HG03095 (cell line): Measurements from ENCODE around the gene LUZP2.
"Not testable (repeated sequence)": the region's sequence is repeated elsewhere in the genome, so short reads cannot be mapped to it uniquely, and the experiment has no call there.

Experiments
- ATAC-seq: cut with Tn5 transposase; IDR thresholded peaks from one replicate; pipeline ENCODE4 v1.9.1; 2021; ENCODE audit warnings: moderate library complexity; ENCODE audit not compliant: unreplicated experiment

Gene LUZP2

DNA sequence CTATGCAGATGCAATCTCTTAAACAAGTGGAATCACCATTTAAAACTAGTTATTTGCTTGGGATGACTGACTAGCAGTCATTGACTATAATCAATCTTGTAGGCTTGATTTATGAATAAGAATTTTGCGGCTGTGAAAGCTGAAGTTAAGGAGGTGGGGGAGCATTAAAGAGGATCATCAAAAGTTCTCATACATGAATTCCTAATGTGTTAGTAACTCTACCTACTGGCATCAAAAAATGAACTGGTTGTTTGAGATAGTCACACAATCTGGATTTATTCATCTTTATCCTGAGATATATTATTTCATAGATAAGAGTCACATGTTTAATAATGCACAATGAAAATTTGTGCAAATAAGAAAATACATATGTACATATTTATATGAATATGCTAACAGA, 393.6 kb downstream of the LUZP2 start:
- ATAC-seq: no peak

DNA sequence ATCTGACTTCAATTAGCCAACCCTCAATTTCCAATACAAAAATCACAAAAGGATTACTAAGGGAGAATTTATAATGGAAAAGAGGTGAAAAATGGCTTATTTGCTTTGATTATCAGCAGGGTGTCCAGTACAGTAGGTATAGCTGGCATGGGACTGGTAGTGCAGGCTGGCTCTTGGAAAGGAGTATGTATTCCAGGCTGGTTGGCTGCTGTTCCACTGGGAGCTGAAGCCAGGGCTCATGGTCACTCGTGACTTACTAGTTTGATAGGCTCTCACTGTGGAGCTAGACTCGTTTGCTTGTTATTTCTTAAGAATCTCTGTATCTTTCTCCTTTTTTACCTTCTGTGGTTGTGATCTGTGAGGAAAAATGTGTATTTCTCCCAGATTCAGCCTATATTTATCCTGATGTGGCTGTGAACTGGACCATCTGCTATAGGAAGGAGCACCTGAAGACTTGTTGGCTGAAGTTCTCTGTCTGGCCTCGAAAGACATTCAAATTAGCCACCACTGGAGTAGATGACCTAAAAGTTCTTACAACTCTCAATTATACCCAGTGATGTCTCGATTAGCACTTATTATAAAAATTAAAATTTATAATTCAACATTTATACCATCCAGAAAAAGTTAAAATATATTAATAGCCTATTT, 395.1 kb downstream of the LUZP2 start:
- ATAC-seq: not testable (repeated sequence)

- ATAC-seq: no peak
Observed at GRCh38 chr11:24896118-24896835, 399.4 kb downstream of the LUZP2 start.

DNA sequence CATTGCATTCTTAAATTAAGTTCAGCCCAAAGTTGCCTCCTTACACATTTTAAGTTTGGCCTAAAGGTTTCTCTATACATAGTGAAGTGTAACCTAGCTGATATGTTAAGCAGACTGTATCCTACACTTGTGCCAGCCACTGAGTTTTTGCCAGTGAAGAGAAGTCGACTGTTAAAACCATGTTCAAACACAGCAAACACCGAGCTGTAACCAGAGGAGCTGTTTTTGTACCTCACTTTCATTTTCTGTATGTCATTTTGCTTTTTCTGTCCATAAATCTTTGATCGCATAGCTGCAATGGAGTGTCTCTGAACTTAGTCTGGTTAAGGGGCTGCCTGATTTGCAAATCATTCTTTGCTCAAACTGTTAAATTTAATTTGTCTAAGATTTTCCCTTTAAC, 403.7 kb downstream of the LUZP2 start:
- ATAC-seq: no peak

- no peak for ATAC-seq
Observed at GRCh38 chr11:24900960-24901549, 404.2 kb downstream of the LUZP2 start.

- no peak for ATAC-seq
Observed at GRCh38 chr11:24903555-24903954, 406.7 kb downstream of the LUZP2 start.

DNA sequence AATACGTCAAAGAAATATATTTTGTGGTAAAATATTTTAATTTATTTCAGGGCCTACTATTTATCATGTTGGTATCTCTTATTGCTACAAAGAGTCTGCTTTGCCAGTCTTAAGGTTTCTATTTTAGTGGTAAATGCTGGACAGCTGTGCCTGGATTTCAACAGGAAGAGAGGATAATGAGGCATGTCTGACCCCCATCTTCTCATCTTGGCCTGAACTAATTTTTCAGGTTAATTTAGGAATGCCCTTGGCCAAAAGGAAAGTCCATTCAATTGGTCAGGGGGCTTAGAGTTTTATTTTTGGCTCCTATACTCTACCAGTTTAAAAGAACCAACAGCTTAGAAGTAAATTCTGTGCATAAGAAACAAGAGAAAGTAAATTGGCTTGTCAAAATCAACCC, 428.2 kb downstream of the LUZP2 start:
- no peak for ATAC-seq

DNA sequence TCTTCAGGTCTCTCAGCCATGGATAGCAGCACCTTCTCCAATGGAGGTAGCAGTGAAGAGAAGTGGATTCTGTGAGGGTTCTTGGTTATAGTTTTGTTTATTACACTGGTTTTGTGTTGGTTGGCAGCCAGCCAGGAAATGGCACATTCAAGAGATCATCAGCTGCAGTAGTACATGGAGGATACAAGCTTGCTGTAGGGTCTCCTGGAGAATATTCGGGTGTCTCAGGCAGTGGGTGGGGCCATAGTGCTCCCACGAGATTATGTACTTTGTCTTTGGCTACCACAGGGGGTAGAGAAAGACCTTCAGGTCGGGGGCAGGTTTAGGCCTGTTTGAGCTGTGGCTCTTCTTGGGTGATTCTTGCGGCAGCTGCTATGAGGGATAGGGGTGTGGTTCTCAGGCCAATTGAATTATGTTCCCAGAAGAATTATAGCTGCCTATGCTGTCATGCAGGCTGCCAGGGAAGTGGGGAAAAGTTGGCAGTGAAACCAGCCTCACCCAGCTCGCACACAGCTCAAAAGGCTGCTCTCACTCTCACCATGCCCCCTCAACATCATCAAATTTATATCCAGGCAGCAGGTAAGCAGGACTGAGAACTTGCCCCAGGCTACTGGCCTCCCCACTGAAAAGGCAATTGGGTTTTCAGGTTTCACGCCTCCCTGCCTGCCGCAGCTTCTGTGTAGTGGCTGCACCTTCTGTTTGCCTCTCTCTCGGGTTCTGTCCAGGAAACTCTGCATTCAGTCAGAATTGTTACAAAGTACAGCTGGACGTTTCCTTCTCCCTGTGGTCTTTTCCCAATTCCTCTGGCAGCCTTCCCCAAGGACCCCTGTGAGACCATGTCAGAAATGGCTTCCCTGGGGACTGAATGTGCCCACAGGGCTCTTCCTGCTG, 435.5 kb downstream of the LUZP2 start:
- no peak for ATAC-seq

DNA sequence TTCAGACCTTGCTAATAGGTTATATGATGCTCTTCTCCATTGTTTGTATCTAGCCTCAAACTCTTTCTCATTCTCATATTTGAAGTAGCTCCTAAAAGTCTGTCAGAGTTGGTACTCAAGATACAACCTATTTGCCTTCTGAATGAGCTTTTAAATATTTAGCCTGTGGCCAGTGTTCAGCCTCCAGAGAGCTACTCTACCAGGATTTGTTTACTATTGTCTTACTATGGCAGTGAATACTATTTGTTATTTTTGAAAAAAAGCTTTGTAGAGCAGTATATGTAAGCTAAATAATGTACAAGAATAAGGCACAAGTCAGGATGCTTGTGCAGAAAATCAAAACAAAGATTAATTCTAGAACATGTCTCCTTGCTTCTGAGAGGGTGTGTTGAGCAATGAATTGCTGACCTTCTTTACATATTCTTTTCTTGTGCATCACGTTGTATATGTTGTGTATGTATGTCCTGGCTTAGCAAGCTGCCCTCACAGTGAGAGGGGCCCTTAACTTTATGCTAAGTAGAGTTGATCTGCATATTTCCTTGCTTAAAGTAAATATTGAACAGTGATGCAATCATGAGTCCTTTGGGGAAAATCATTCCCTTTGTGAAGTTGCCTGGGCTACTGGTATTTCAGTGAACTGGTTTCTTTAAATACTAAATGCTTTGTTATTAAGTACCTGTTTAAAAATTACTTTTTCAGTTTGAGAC, 438.0 kb downstream of the LUZP2 start:
- no peak for ATAC-seq

DNA sequence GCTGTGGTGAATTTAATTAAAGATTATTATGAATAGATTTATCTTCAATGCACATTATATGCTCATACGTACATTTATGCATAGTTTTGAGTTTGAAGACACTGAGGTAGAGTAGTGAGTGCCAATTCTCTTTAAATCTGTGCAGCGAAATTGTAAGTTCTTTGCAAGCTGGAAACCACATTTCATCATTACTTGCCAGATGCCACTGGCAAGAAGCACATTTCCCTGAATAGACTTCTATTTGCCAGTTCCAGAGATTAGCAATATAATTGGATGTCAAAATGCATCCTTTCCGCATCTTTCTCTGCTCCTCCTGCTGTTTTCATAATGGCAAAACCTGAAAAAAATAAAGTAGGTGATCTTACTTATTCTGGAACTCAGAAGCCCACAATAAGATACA, 448.0 kb downstream of the LUZP2 start:
- no peak for ATAC-seq

DNA sequence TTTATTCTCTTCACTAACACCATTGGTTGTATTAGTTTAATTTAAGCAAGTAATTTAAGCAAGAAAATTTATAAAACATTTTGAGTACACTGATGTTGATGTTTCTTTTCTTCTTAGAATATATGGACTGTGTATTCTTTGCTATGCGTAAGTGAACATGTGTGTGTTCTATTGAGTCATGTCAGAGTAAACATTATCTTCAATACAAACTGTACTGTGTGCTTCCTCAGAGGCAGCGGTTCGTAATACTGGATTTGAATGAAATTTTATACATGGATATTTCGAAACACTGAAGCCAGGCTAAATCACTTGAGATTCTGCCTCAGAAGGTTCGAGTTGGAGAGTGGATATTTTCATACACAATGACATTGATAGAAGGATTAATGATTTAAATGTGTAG, 452.6 kb downstream of the LUZP2 start:
- ATAC-seq: no peak

DNA sequence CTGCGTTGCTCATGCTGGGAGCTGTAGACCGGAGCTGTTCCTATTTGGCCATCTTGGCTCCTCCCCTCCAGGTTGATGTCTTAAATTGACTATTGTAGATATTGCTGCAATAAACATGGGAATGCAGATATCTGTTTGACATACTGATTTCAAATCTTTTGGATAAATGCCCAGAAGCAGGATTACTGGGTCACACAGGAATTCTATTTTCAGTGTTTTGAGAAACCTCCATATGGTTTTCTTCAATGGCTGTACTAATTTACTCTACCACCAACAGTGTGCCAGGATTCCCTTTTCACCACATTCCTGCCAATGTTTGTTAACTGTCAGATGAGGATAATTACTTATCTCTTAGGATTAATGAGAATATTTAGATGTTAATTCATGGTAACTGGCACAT, 467.0 kb downstream of the LUZP2 start:
- no peak for ATAC-seq

DNA sequence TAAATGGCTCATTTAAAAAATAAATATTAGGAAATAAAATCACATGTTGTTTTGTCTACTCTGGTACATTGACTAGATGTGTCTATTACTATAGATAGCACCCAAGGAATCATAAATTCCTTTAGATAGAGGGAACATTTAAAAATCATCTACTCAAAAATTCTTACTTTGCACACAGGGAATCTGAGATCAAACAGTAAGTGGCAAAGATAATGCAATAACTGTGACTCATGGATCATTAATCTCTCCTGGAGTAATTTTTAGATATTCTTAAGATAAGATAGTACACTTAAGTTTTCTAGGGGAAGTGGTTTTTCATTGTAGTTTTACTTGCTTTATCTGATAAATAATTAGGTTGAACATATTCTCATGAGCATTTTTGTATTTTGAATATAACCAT, 468.9 kb downstream of the LUZP2 start:
- no peak for ATAC-seq

DNA sequence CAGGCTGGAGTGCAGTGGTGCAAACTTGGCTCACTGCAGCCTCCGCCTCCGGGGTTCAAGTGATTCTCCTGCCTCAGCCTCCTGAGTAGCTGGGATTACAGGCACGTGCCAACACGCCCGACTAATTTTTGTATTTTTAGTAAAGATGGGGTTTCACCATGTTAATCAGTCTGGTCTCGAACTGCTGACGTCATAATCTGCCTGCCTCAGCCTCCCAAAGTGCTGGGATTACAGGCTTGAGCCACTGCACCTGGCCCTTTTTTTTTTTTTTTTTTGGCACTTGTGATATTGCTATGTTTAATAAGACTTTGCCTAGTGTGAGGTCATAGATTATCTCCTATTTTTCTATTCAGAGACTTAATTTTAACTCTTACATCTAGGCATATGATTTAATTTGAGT, 497.1 kb downstream of the LUZP2 start:
- ATAC-seq: not testable (repeated sequence)

DNA sequence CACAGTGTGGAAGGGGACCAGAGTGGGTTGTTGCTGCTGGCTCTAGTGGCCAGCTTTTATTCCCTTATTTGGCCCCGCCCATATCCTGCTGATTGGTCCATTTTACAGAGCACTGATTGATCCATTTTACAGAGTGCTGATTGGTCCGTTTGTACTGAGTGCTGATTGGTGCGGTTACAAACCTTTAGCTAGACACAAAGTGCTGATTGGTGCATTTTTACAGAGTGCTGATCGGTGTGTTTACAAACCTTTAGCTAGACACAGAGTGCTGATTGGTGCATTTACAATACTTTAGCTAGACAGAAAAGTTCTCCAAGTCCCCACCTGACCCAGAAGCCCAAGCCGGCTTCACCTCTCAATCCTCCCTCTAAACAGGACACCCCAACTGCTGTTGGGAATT, 503.1 kb downstream of the LUZP2 start:
- not testable (repeated sequence) for ATAC-seq

DNA sequence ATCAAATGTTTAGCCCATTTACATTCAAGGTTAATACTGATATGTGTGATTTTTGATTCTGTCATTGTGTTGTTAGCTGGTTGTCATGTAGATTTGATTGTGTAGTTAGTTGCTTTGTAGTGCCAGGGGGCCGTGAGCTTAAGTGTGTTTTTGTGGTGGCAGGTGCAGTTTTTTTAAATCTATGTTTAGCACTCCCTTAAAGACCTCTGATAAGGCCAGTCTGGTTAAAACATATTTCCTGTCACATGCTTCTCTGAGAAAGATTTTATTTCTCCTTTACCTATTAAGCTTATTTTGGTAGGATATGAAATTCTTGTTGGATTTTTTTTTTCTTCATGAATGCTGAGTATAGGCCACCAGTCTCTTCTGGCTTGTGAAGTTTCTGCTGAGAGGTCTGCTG, 540.6 kb downstream of the LUZP2 start:
- ATAC-seq: no peak

GRCh38 chr11:25038131-25038530, 541.3 kb downstream of the LUZP2 start:
- no peak for ATAC-seq

DNA sequence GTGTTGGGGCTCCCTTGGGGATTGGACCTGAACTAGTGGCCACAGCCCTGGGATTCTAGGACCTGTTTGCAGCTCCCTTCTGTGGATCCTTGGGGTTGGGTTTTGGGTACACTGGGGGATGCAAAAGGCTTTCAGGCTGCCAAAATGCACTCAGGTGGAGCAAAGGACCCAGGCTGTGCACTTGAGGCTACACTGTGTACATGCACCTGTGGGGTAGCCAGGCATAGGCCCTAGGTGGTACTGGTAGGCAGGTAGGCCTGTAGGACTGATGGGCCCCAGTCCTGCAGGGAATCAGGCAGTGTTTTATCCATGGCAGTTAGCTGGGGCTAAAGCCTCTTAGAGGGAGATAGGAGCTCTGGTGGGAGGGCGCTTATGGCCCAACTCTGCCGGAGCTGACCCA, 542.3 kb downstream of the LUZP2 start:
- ATAC-seq: no peak

GRCh38 chr11:25048632-25049031, 551.8 kb downstream of the LUZP2 start:
- no peak for ATAC-seq

DNA sequence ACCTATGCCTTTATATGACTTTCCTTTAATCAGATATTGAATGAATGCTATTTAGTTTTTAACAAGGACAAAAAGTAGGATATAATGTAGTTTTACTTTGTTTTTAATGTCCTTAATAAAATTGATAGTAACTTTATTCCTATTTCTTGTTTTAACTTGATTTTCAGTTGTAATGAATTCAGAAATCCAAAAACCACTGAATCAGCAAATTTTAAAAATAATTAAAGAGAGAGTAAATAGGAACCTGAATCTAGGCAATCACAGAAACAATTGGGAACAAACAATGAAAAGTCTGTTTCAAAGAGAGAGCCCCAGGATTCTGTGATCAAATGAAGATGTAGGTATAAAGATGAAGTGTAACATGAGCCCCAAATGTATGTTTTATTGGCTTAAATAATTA, 556.0 kb downstream of the LUZP2 start:
- ATAC-seq: no peak

DNA sequence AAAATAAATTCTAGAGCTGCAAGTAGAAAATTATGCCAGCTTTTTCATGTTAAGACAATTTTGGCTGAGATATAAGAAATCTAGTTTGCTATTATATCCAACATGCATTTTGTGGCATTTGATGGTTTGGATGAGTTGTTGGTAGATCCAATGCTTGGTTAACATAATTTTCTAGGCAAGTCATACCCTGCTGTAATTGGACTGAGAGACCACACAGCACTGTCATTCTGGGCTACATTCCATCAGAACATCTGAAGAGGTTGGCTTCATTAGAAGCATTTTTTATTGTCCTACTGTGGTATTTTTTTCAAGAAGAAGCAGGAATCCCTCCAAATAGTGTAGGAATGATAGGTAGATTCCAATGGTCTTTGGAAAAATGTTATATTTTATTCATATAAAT, 561.0 kb downstream of the LUZP2 start:
- ATAC-seq: no peak
